ENCODE results near the gene TOX2.
A peak's percentile ranks its signal among the peaks of the same experiment; 100 is the strongest.

Gene TOX2

DNA sequence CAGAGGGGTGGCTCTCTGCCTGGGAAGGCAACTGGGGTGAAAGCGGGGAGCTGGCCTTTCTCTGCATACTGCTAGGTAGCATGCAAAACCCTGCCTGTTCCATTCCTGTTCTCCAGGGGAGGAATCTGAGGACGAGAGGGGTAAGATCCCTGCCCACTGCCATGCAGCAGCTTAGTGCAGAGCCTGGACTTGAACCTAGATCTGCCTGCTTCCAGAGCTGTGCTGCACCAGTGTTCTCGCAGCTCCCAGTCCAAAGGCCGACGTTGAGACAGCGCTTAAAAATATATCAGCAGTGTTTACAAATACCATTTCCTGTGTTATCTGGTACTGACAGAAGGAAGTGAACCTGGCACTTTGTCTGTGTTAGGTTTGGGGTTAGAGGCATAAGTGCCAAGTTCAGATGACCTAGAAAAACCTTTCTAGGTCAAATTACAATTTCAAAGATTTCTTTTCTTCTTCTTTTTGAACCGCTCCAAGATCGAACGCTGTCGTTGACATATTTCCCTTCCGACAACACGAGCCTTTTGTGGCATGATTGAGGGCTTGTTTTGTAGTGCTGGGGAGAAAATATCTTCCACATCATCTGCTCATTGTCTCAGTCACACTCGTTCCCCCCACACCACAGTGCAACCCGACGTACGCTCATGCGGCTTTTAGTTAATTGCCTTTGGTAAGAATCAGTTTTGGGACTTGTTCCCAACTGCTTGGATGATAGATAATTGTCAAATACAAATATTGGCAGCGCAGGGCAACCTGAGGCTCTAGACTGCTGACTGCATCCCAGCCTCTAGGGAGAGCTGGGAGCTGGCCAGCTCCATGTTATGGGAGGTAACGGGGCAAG lies 44.6 kb downstream of the TOX2 start:
- DNase-seq (ENCODE audit: low read depth) = no peak

DNA sequence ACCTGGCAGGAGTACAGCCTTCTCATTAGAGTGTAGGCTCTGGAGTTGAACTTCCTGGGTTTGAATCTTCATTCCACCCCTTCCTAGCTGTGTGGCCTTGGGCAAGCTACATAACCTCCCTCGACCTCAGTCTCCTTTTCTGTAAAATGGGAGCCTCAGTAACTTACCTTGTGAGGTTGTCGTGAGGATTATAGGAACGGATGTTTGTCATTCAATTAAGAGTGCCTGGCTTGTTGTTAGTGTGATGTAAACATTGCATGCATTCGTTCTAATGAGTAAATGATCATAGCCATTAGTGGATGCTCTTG lies 45.2 kb downstream of the TOX2 start:
- DNase-seq (ENCODE audit: low read depth) = no peak

DNA sequence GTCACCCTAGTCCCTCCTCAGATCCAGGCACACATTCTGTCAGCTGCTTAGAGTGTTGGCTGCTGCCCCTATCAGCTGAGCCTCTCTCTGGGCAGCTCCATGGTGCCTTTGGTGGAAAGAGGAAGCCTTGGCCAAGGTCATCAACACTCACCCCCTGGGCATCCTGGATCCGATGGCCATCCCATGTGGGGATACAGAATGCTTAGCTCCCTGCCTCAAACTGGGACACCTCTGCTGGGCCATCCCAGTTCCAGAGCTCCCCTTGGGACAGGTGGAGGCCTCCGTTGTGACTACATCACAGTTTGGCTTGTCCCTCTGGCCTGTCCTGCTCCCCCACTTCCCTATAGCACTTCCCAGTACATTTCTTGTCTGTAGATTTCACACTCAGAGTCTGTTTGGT lies 45.6 kb downstream of the TOX2 start:
- no peak for DNase-seq (ENCODE audit: low read depth)

DNA sequence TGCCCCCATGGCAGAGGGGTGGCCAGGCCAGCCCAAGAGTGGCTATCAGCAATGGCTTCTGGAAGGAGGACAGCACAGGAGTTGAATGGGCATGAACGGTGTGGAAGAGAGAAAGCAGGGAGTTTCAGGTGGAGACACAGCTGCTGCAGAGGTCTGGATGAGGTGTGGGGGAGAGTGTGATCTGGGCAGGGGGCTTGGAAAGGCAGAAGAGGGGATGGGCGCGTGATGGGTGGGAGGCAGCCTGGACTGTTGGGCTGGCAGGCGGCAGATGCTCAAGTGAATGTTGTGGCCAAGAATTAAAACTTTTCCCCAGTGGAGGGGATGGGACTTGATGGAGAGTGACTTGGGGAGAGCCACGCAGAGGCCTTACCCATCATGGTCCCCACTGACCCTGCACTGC lies 46.5 kb downstream of the TOX2 start:
- DNase-seq (ENCODE audit: low read depth) = no peak

- no peak for DNase-seq (ENCODE audit: low read depth)
Measured at GRCh38 chr20:43961541-43962471, 47.2 kb downstream of the TOX2 start.

DNA sequence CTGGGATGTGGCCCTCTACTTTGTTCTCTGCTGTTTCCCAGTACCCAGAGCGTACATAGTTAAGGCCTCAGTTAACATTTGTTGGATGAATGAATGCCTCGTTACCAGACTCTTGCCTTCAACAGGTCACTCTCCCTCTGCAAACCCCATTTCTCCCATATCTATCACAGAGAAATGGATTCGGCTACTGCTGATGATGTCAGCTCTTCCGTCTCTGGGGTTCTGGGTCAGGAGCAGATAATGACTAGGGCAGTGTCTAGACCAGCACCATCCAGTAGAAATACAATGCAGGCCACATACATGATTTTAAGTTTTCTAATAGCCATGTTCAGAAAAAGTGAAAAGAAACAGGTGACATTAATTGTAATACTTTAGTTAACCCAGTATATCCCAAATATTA lies 47.9 kb downstream of the TOX2 start:
- DNase-seq (ENCODE audit: low read depth) = no peak

GRCh38 chr20:43963233-43963632 lies 48.6 kb downstream of the TOX2 start:
- DNase-seq (ENCODE audit: low read depth) = peak; percentile 38

GRCh38 chr20:43963872-43964791 lies 49.5 kb downstream of the TOX2 start:
- DNase-seq (ENCODE audit: low read depth) = peak; percentile 63

DNA sequence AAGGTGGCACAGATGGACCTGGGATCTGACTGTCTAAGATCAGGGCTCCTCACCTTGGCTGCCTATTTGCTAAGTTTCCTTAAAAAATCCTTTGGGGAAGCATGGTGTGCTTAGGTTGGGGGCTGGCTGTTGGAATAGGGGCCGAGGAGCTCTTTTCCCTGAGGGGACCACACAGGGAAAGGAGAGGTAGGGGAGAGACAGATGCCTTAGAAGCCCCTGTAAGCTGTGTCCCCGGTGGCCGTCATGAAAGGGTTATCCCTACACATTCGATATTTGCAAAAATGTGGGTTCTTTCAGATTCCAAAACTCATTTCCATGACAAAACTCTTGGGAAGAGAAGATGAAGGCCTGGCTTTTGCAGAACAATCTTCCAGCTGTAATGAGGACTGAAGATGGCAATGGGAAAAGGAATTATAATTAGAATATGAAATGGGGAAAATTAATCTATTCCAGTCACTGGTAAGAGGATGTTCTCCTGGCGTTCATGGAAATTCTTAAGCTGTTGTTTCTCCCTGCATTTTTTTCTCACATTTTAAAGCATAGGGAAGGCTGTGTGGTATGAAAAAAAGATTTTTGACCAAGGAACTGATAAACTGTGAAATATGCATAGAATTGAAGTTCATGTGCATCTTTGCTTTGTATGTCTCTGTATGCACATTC lies 53.8 kb downstream of the TOX2 start:
- DNase-seq (ENCODE audit: low read depth) = no peak

DNA sequence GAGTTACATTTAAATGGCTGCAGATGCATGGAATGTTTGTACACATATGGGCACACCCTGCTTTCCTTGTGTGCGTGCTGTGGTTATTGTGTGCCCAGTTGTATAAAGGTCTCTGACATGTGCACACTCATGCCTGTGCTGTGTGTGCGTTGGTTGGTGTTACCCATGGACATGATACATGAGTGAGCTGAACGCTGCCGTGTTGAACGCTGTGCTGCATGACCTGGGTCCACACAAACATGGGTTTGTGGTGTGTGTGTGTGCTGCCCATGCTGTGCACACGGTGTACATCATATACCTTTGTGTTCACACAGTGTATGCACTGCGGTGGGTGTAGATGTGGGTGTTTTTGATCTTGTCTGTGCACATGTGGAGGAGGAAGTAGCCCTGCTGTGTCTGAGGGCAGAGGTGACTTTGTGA lies 54.4 kb downstream of the TOX2 start:
- no peak for DNase-seq (ENCODE audit: low read depth)

DNA sequence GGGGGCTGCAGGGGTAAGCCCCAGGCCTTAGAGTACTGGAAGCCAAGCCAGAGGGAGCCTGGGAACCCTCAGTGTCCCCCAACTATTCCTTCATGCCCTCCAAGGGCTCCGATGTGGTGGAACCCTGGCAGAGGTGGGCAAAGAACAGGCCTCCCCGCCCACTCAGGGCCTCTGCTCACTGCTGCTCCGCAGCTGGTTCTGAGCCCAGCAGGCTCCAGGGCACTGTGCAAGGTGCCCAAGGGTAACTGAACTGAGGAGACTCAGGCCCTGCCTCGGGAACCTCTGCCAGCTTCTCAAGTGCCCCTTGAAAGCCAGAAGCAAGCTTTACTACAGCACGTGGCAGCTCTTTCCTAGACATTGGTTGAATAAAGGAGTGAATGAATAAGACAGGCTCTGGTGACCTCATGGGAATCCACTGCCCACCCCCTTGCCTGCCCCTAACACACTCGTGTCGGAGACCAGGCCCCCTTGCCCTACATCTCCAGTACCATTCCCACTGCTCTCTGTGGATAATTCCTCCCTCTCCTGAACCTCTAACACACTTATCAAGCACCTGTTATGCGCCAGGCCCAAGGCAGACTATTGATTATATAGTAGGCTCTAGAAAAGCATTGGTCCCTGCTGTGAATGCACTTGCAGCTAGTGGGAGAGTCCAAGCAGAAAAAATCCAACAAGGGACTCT lies 55.0 kb downstream of the TOX2 start:
- DNase-seq (ENCODE audit: low read depth) = no peak

- DNase-seq (ENCODE audit: low read depth) = no peak
Measured at GRCh38 chr20:43971267-43971666, 56.6 kb downstream of the TOX2 start.

DNA sequence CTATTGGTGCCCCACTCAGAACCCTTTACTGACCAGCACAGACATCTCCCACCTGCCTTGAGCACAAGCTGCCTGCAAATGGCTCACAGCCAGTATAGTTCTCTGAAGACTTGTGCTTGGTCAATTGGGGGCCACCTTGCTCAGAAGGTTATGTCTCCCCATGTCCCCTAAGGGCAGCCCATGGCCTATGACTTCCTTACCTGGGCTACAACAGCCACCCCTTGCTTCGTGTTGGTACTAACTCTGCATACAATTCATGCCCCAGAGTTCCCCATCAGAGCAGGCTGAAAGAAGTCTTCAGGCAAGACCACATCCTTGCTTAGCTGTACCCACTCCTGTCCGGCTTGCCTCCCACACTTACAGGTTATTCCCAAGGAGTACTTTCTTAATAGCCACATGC lies 57.4 kb downstream of the TOX2 start:
- no peak for DNase-seq (ENCODE audit: low read depth)

- DNase-seq (ENCODE audit: low read depth) = no peak
Measured at GRCh38 chr20:43972692-43973091, 58.0 kb downstream of the TOX2 start.

DNA sequence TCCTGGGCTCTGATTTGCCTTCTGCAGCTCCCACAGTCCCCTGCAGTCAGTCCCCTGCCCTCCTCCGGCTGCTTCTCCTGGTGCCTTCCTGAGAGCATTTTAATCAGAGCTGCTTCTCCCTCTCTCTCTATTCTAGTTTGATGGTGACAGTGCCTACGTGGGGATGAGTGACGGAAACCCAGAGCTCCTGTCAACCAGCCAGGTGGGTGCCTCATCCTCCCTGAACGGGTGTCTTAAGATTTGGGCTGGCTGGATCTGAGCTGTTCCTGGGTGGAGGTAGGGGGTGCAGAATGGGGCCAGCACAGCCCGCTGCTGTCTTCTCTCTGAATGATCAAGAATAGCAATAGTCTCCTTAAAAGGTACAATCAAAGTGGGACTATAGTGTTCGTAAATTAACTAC lies 58.6 kb downstream of the TOX2 start:
- no peak for DNase-seq (ENCODE audit: low read depth)

GRCh38 chr20:43973671-43974450 lies 59.2 kb downstream of the TOX2 start:
- no peak for DNase-seq (ENCODE audit: low read depth)

DNA sequence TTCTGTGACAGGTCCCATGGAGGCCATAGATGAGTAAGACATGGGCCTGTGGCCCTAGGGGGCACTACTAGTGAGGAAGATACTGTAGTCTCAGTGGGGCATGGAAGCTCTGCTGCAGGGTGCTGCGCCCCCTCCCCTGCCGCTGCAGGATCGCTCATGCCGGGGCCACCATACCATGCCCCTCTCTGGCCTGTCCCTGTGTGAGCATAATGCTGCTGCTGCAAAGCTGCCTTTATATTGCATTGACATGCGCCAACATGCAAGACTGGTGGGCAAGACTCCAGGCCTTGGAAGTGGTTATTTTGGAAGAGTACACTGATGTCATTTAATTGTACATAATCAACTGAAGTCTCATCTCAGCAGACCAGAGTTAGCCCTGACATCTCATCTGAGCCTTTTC lies 60.0 kb downstream of the TOX2 start:
- DNase-seq (ENCODE audit: low read depth) = no peak

- DNase-seq (ENCODE audit: low read depth) = peak; percentile 90
Measured at GRCh38 chr20:43975096-43975768, 60.6 kb downstream of the TOX2 start.

DNA sequence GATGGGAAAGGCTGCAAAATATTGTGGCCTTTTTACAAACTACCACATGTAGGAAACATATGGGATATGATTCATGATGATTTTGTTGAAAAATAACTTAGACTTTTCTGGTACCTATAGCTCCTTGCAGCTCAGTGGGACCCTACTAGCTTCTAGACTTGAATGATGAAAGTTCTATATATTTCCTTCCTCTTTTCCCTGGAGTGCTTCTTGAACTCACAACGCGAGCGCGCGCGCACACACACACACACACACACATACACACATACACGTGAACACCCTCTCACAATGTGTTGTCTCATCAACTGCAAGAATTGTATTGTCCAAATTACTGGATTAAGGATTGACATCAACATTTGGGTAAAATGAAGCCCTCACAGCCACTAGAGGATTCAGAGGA lies 61.9 kb downstream of the TOX2 start:
- no peak for DNase-seq (ENCODE audit: low read depth)

GRCh38 chr20:43977252-43977651 lies 62.6 kb downstream of the TOX2 start:
- DNase-seq (ENCODE audit: low read depth) = no peak
